ENCODE data around the gene ZNF865. TPM values are rescaled to one million over a fixed set of nuclear protein-coding genes. Genes with fewer than 3 reads are reported as not detected.
A peak's percentile ranks its signal among the peaks of the same experiment; 100 is the strongest.

The ZNF865 gene
- total and polyA plus RNA-seq, 4 donors: 1.1 to 16.4 (median 9.6) TPM

GRCh38 chr19:55647732-55648584 is 42.5 kb downstream of the ZNF865 start, which contains the start of gene CCDC106:
TSS of gene CCDC106 (plus strand) at chr19:55648212. CDS start at chr19:55649047, 835 bp downstream.
- peak; percentile 79 to 89 for DNase-seq
- ATAC-seq (ENCODE audit: low FRiP score): peak; percentile 68
- intact Hi-C loops (cut with DNase I): no loop called here
- H3K9me3 ChIP-seq (ENCODE audit: control insufficient read depth, low read length): no peaks in the 10 kb centered on the region
- H3K27me3 ChIP-seq (ENCODE audit: control insufficient read depth in 1 of 2, insufficient read depth in 2 of 2, low read length in 1 of 2): no peaks in the 10 kb centered on the region
- WGBS, 2 donors: 1% methylated on average over 73 to 87 of the region's 87 CpGs
- peak within 1 kb of the TSS in 1 of 2 donors; percentile 4 for H3K27ac ChIP-seq (ENCODE audit: low read depth in 1 of 2, low read length in 2 of 2)
- H3K4me3 ChIP-seq (ENCODE audit: low read length in 2 of 2): peak within 1 kb of the TSS; percentile 55 to 74
- no peaks in the 10 kb centered on the region for H3K36me3 ChIP-seq (ENCODE audit: control insufficient read depth in 1 of 2, insufficient read depth in 2 of 2, low read length in 1 of 2)
- peaks cover 0 to 3% of the 10 kb centered on the region in 2 donors for H3K4me1 ChIP-seq (ENCODE audit: control insufficient read depth in 1 of 2, insufficient read depth in 2 of 2, low read length in 2 of 2)

GRCh38 chr19:55648585-55649267 is 43.3 kb downstream of the ZNF865 start:
- Histone ChIP-seq H3K27ac (ENCODE audit: low read depth in 1 of 2, low read length in 2 of 2) (peak overlapping the region in 1 of 2 donors; percentile 4), H3K4me3 (ENCODE audit: low read length in 2 of 2) (peak overlapping the region; percentile 55 to 74), H3K27me3 (ENCODE audit: control insufficient read depth in 1 of 2, insufficient read depth in 2 of 2, low read length in 1 of 2) (no peaks in the 10 kb centered on the region), H3K9me3 (ENCODE audit: control insufficient read depth, low read length) (no peaks in the 10 kb centered on the region), H3K36me3 (ENCODE audit: control insufficient read depth in 1 of 2, insufficient read depth in 2 of 2, low read length in 1 of 2) (no peaks in the 10 kb centered on the region), H3K4me1 (ENCODE audit: control insufficient read depth in 1 of 2, insufficient read depth in 2 of 2, low read length in 2 of 2) (no peaks in the 10 kb centered on the region)
- DNase-seq: no peak
- ATAC-seq (ENCODE audit: low FRiP score): no peak
- intact Hi-C loops (cut with DNase I): no loop called here
- WGBS, 2 donors: 29 to 31% methylated on average over 25 of the region's 25 CpGs

- no peak for DNase-seq
- Histone ChIP-seq H3K9me3 (ENCODE audit: control insufficient read depth, low read length) (no peaks in the 10 kb centered on the region), H3K36me3 (ENCODE audit: control insufficient read depth in 1 of 2, insufficient read depth in 2 of 2, low read length in 1 of 2) (no peaks in the 10 kb centered on the region), H3K27me3 (ENCODE audit: control insufficient read depth in 1 of 2, insufficient read depth in 2 of 2, low read length in 1 of 2) (no peaks in the 10 kb centered on the region), H3K4me3 (ENCODE audit: low read length in 2 of 2) (no peak overlapping the region), H3K4me1 (ENCODE audit: control insufficient read depth in 1 of 2, insufficient read depth in 2 of 2, low read length in 2 of 2) (no peaks in the 10 kb centered on the region), H3K27ac (ENCODE audit: low read depth in 1 of 2, low read length in 2 of 2) (no peak overlapping the region)
- 85 to 87% methylated on average over 17 of the region's 17 CpGs for WGBS, 2 donors
- intact Hi-C loops (cut with DNase I): loop anchor here in 1 of 2 donors (10.0 kb wide), 1 partner anchor 475 kb away; the partner anchor contains the start of gene ZNF787
- ATAC-seq (ENCODE audit: low FRiP score): no peak
These were observed 44.0 kb downstream of the ZNF865 start for GRCh38 chr19:55649268-55650125.

GRCh38 chr19:55650126-55650557 is 44.7 kb downstream of the ZNF865 start:
- H3K27ac ChIP-seq (ENCODE audit: low read depth in 1 of 2, low read length in 2 of 2): no peak overlapping the region
- H3K27me3 ChIP-seq (ENCODE audit: control insufficient read depth in 1 of 2, insufficient read depth in 2 of 2, low read length in 1 of 2): no peaks in the 10 kb centered on the region
- H3K4me1 ChIP-seq (ENCODE audit: control insufficient read depth in 1 of 2, insufficient read depth in 2 of 2, low read length in 2 of 2): no peaks in the 10 kb centered on the region
- DNase-seq (no peak), ATAC-seq (ENCODE audit: low FRiP score) (no peak)
- H3K4me3 ChIP-seq (ENCODE audit: low read length in 2 of 2): no peak overlapping the region
- intact Hi-C loops (cut with DNase I): loop anchor here in 1 of 2 donors (10.0 kb wide), 1 partner anchor 475 kb away; the partner anchor contains the start of gene ZNF787
- no peaks in the 10 kb centered on the region for H3K9me3 ChIP-seq (ENCODE audit: control insufficient read depth, low read length)
- H3K36me3 ChIP-seq (ENCODE audit: control insufficient read depth in 1 of 2, insufficient read depth in 2 of 2, low read length in 1 of 2): no peaks in the 10 kb centered on the region
- 82 to 84% methylated on average over 4 of the region's 4 CpGs for WGBS, 2 donors

- Histone ChIP-seq H3K27ac (ENCODE audit: low read depth in 1 of 2, low read length in 2 of 2) (no peak overlapping the region), H3K4me1 (ENCODE audit: control insufficient read depth in 1 of 2, insufficient read depth in 2 of 2, low read length in 2 of 2) (no peaks in the 10 kb centered on the region), H3K9me3 (ENCODE audit: control insufficient read depth, low read length) (no peaks in the 10 kb centered on the region), H3K4me3 (ENCODE audit: low read length in 2 of 2) (no peak overlapping the region), H3K27me3 (ENCODE audit: control insufficient read depth in 1 of 2, insufficient read depth in 2 of 2, low read length in 1 of 2) (no peaks in the 10 kb centered on the region), H3K36me3 (ENCODE audit: control insufficient read depth in 1 of 2, insufficient read depth in 2 of 2, low read length in 1 of 2) (no peaks in the 10 kb centered on the region)
- intact Hi-C loops (cut with DNase I): loop anchor here in 1 of 2 donors (10.0 kb wide), 1 partner anchor 474 kb away; the partner anchor contains the start of gene ZNF787
- 85 to 90% methylated on average over 17 of the region's 17 CpGs for WGBS, 2 donors
- DNase-seq (no peak), ATAC-seq (ENCODE audit: low FRiP score) (no peak)
These were observed 45.3 kb downstream of the ZNF865 start for GRCh38 chr19:55650602-55651230.

- no peaks in the 10 kb centered on the region for H3K36me3 ChIP-seq (ENCODE audit: control insufficient read depth in 1 of 2, insufficient read depth in 2 of 2, low read length in 1 of 2)
- WGBS, 2 donors: 81 to 84% methylated on average over 13 to 18 of the region's 18 CpGs
- intact Hi-C loops (cut with DNase I): loop anchor here in 1 of 2 donors (10.0 kb wide), 1 partner anchor 474 kb away; the partner anchor contains the start of gene ZNF787
- H3K27ac ChIP-seq (ENCODE audit: low read depth in 1 of 2, low read length in 2 of 2): no peak overlapping the region
- ATAC-seq (ENCODE audit: low FRiP score): no peak
- no peaks in the 10 kb centered on the region for H3K27me3 ChIP-seq (ENCODE audit: control insufficient read depth in 1 of 2, insufficient read depth in 2 of 2, low read length in 1 of 2)
- H3K4me1 ChIP-seq (ENCODE audit: control insufficient read depth in 1 of 2, insufficient read depth in 2 of 2, low read length in 2 of 2): peaks cover 0 to 3% of the 10 kb centered on the region in 2 donors
- H3K9me3 ChIP-seq (ENCODE audit: control insufficient read depth, low read length): no peaks in the 10 kb centered on the region
- no peak overlapping the region for H3K4me3 ChIP-seq (ENCODE audit: low read length in 2 of 2)
- no peak for DNase-seq
These were observed 45.8 kb downstream of the ZNF865 start for GRCh38 chr19:55651236-55651635.

GRCh38 chr19:55652311-55653128 is 47.1 kb downstream of the ZNF865 start:
- Histone ChIP-seq H3K9me3 (ENCODE audit: control insufficient read depth, low read length) (no peaks in the 10 kb centered on the region), H3K4me1 (ENCODE audit: control insufficient read depth in 1 of 2, insufficient read depth in 2 of 2, low read length in 2 of 2) (peaks cover 0 to 6% of the 10 kb centered on the region in 2 donors)

More at GRCh38 chr19:55652311-55653128, 47.1 kb downstream of the ZNF865 start:
- no peaks in the 10 kb centered on the region for H3K36me3 ChIP-seq (ENCODE audit: control insufficient read depth in 1 of 2, insufficient read depth in 2 of 2, low read length in 1 of 2)
- ATAC-seq (ENCODE audit: low FRiP score) (no peak), DNase-seq (no peak)
- H3K27me3 ChIP-seq (ENCODE audit: control insufficient read depth in 1 of 2, insufficient read depth in 2 of 2, low read length in 1 of 2): no peaks in the 10 kb centered on the region
- WGBS, 2 donors: 69 to 73% methylated on average over 67 to 71 of the region's 71 CpGs
- intact Hi-C loops (cut with DNase I): loop anchor here in 1 of 2 donors (10.0 kb wide), 1 partner anchor 472 kb away; the partner anchor contains the start of gene ZNF787
- no peak overlapping the region for H3K4me3 ChIP-seq (ENCODE audit: low read length in 2 of 2)
- H3K27ac ChIP-seq (ENCODE audit: low read depth in 1 of 2, low read length in 2 of 2): no peak overlapping the region

Data from aorta (tissue), 5 donors.